Activated T-helper 1 cell treated with anti-CD3 and anti-CD28 coated beads, Interleukin-12 subunit alpha, Interleukin-12 subunit beta, Interleukin-2, Interleukin-4 antibody, amounts not matched to agents 30 ng/mL and 10 ng/mL and 1 ng/mL, durations not matched to agents 14 hours and 24 hours and 36 hours (primary cell): ENCODE data around the gene BICD1. TPM values are rescaled to one million over a fixed set of nuclear protein-coding genes. Genes with fewer than 3 reads are reported as not detected.

Source experiments
- DNase-seq: peaks from one replicate; pipeline ENCODE4 v3.0.0; 2021; ENCODE audit warnings: low spot score
- H3K27ac Mint-ChIP-seq: one replicate; pipeline ENCODE4 v1.8.0; 2021; ENCODE audit warnings: mild to moderate bottlenecking, mixed read lengths
- H3K27me3 Mint-ChIP-seq: one replicate; pipeline ENCODE4 v1.8.0; 2022; ENCODE audit warnings: mild to moderate bottlenecking, moderate library complexity, mixed read lengths; ENCODE audit not compliant: insufficient read depth
- H3K36me3 Mint-ChIP-seq: one replicate; pipeline ENCODE4 v1.8.0; 2021; ENCODE audit warnings: low read depth, mixed read lengths
- H3K4me1 Mint-ChIP-seq: one replicate; pipeline ENCODE4 v1.8.0; 2021; ENCODE audit warnings: low read depth, mixed read lengths
- H3K4me3 Mint-ChIP-seq: one replicate; pipeline ENCODE4 v1.8.0; 2021; ENCODE audit warnings: mild to moderate bottlenecking, moderate library complexity, mixed read lengths
- H3K9me3 Mint-ChIP-seq: one replicate; pipeline ENCODE4 v1.8.0; 2021; ENCODE audit warnings: mixed read lengths
- intact Hi-C: fragments of 100-400 bp; cut with micrococcal nuclease; formaldehyde crosslinking; loops from one replicate; pipeline ENCODE4 v1.15.1; 2024
- total RNA-seq: library from RNA; stranded (reverse); gene quantifications from 2 replicates; pipeline ENCODE4 v1.2.3, GENCODE V29; 2022

The BICD1 gene
- total RNA-seq, 1 donor from 2014 or later, result 20.9 TPM

- H3K36me3 Mint-ChIP-seq, result no peaks in the 10 kb centered on the region
- H3K4me3 Mint-ChIP-seq, result no peak overlapping the region
- H3K4me1 Mint-ChIP-seq, result no peaks in the 10 kb centered on the region
- no peaks in the 10 kb centered on the region for H3K9me3 Mint-ChIP-seq
- DNase-seq, result no peak
- peaks cover 2% of the 10 kb centered on the region for H3K27me3 Mint-ChIP-seq
- intact Hi-C loops, result no loop called here
- H3K27ac Mint-ChIP-seq, result no peak overlapping the region
Observed at GRCh38 chr12:32252199-32253073, 145.8 kb downstream of the BICD1 start.

- H3K4me3 Mint-ChIP-seq, result no peak overlapping the region
- H3K27me3 Mint-ChIP-seq, result no peaks in the 10 kb centered on the region
- peaks cover 2% of the 10 kb centered on the region for H3K36me3 Mint-ChIP-seq
- DNase-seq, result no peak
- H3K4me1 Mint-ChIP-seq, result peaks cover 6% of the 10 kb centered on the region
- intact Hi-C loops, result no loop called here
- H3K9me3 Mint-ChIP-seq, result peaks cover 2% of the 10 kb centered on the region
- no peak overlapping the region for H3K27ac Mint-ChIP-seq
Observed at GRCh38 chr12:32253154-32253790, 146.6 kb downstream of the BICD1 start.

GRCh38 chr12:32254260-32254956 is 147.8 kb downstream of the BICD1 start:
- Mint-ChIP-seq H3K36me3 (peaks cover 5% of the 10 kb centered on the region), H3K4me1 (peaks cover 9% of the 10 kb centered on the region), H3K27me3 (no peaks in the 10 kb centered on the region), H3K27ac (no peak overlapping the region), H3K4me3 (no peak overlapping the region), H3K9me3 (peaks cover 4% of the 10 kb centered on the region)
- intact Hi-C loops, result no loop called here
- DNase-seq, result no peak

GRCh38 chr12:32255588-32255987 is 148.9 kb downstream of the BICD1 start:
- Mint-ChIP-seq H3K27ac (no peak overlapping the region), H3K27me3 (no peaks in the 10 kb centered on the region), H3K4me1 (peaks cover 9% of the 10 kb centered on the region), H3K4me3 (no peak overlapping the region), H3K9me3 (peaks cover 4% of the 10 kb centered on the region), H3K36me3 (peaks cover 5% of the 10 kb centered on the region)
- DNase-seq, result no peak
- intact Hi-C loops, result loop anchor here (5.0 kb wide), 2 partner anchors 123 to 453 kb away; no protein-coding TSS in a partner anchor

GRCh38 chr12:32257695-32258496 is 151.2 kb downstream of the BICD1 start:
- Mint-ChIP-seq H3K4me3 (no peak overlapping the region), H3K27me3 (no peaks in the 10 kb centered on the region), H3K4me1 (peaks cover 9% of the 10 kb centered on the region), H3K36me3 (peaks cover 5% of the 10 kb centered on the region), H3K27ac (no peak overlapping the region), H3K9me3 (peaks cover 4% of the 10 kb centered on the region)
- intact Hi-C loops, result loop anchor here (5.0 kb wide), 2 partner anchors 126 to 456 kb away; no protein-coding TSS in a partner anchor
- DNase-seq, result no peak

- H3K27me3 Mint-ChIP-seq, result no peaks in the 10 kb centered on the region
- intact Hi-C loops, result no loop called here
- peaks cover 5% of the 10 kb centered on the region for H3K36me3 Mint-ChIP-seq
- peaks cover 15% of the 10 kb centered on the region for H3K4me1 Mint-ChIP-seq
- H3K9me3 Mint-ChIP-seq, result peaks cover 4% of the 10 kb centered on the region
- DNase-seq, result no peak
- no peak overlapping the region for H3K4me3 Mint-ChIP-seq
- H3K27ac Mint-ChIP-seq, result no peak overlapping the region
Observed at GRCh38 chr12:32260696-32261095, 154.0 kb downstream of the BICD1 start.

- intact Hi-C loops, result no loop called here
- Mint-ChIP-seq H3K4me3 (no peak overlapping the region), H3K27me3 (no peaks in the 10 kb centered on the region), H3K4me1 (peaks cover 15% of the 10 kb centered on the region), H3K36me3 (peaks cover 5% of the 10 kb centered on the region), H3K27ac (no peak overlapping the region), H3K9me3 (peaks cover 4% of the 10 kb centered on the region)
- DNase-seq, result no peak
Observed at GRCh38 chr12:32261638-32262037, 155.0 kb downstream of the BICD1 start.

GRCh38 chr12:32264961-32265360 is 158.3 kb downstream of the BICD1 start:
- H3K27ac Mint-ChIP-seq, result no peak overlapping the region
- no peaks in the 10 kb centered on the region for H3K36me3 Mint-ChIP-seq
- H3K27me3 Mint-ChIP-seq, result no peaks in the 10 kb centered on the region
- intact Hi-C loops, result no loop called here
- DNase-seq, result no peak
- no peak overlapping the region for H3K4me3 Mint-ChIP-seq
- no peaks in the 10 kb centered on the region for H3K9me3 Mint-ChIP-seq
- H3K4me1 Mint-ChIP-seq, result peaks cover 6% of the 10 kb centered on the region

- H3K36me3 Mint-ChIP-seq, result no peaks in the 10 kb centered on the region
- H3K9me3 Mint-ChIP-seq, result no peaks in the 10 kb centered on the region
- no peak overlapping the region for H3K27ac Mint-ChIP-seq
- H3K4me3 Mint-ChIP-seq, result no peak overlapping the region
- intact Hi-C loops, result no loop called here
- no peaks in the 10 kb centered on the region for H3K27me3 Mint-ChIP-seq
- H3K4me1 Mint-ChIP-seq, result peaks cover 6% of the 10 kb centered on the region
- DNase-seq, result no peak
Observed at GRCh38 chr12:32265456-32265855, 158.8 kb downstream of the BICD1 start.

GRCh38 chr12:32265951-32266350 is 159.3 kb downstream of the BICD1 start:
- H3K36me3 Mint-ChIP-seq, result no peaks in the 10 kb centered on the region
- H3K27me3 Mint-ChIP-seq, result no peaks in the 10 kb centered on the region
- DNase-seq, result no peak
- H3K9me3 Mint-ChIP-seq, result no peaks in the 10 kb centered on the region
- no peak overlapping the region for H3K27ac Mint-ChIP-seq
- H3K4me3 Mint-ChIP-seq, result no peak overlapping the region
- H3K4me1 Mint-ChIP-seq, result peaks cover 6% of the 10 kb centered on the region
- intact Hi-C loops, result no loop called here

GRCh38 chr12:32266756-32267155 is 160.1 kb downstream of the BICD1 start:
- intact Hi-C loops, result no loop called here
- Mint-ChIP-seq H3K4me3 (no peak overlapping the region), H3K4me1 (peaks cover 6% of the 10 kb centered on the region), H3K9me3 (no peaks in the 10 kb centered on the region), H3K27ac (no peak overlapping the region), H3K27me3 (no peaks in the 10 kb centered on the region), H3K36me3 (no peaks in the 10 kb centered on the region)
- no peak for DNase-seq
